Adrenal gland (tissue), 12 donors: ENCODE data around the gene CFAP299. TPM values are rescaled to one million over a fixed set of nuclear protein-coding genes. Genes with fewer than 3 reads are reported as not detected.

ENCODE experiments used
- DNase-seq, 7 donors: peaks; one replicate each; pipeline ENCODE4 v3.0.0-alpha.2; 2019 to 2020
- H3K27ac ChIP-seq, 5 donors: fragments of 200-600 bp; sonication (generic) in 4 of 5; 1 replicate in 3 of 5; 2 replicates in 2 of 5; pipeline versions ENCODE4 v1.5.1 to v1.8.0; 2016 to 2020; ENCODE audit warnings: mild to moderate bottlenecking in 1 of 5
- H3K27me3 ChIP-seq: fragments of 200-600 bp; 2 replicates; pipeline ENCODE4 v1.8.0; 2021
- H3K36me3 ChIP-seq, 2 donors: fragments of 200-600 bp; replicated peaks in 1 of 2; 1 replicate in 1 of 2; 2 replicates in 1 of 2; pipeline versions ENCODE4 v1.5.1 to v1.8.0; 2018 to 2022
- H3K4me1 ChIP-seq, 2 donors: fragments of 200-600 bp; replicated peaks in 1 of 2; 1 replicate in 1 of 2; 2 replicates in 1 of 2; pipeline versions ENCODE4 v1.5.1 to v1.8.0; 2018 to 2021
- H3K4me3 ChIP-seq, 4 donors: fragments of 200-600 bp; sonication (generic) in 3 of 4; one replicate each; pipeline ENCODE4 v1.5.1; 2016 to 2018
- H3K9me3 ChIP-seq, 3 donors: fragments of 200-600 bp; sonication (generic) in 1 of 3; replicated peaks in 1 of 3; 1 replicate in 2 of 3; 2 replicates in 1 of 3; pipeline versions ENCODE4 v1.5.1 to v1.8.0; 2016 to 2021
- POLR2A ChIP-seq, 2 donors: fragments of 450-650 bp; IDR thresholded peaks; one replicate each; pipeline ENCODE4 v1.6.1; 2017; ENCODE audit warnings: antibody characterized with exemption in 2 of 2, mild to moderate bottlenecking in 2 of 2, moderate library complexity in 1 of 2
- WGBS, 4 donors: extraction: QIAGEN DNeasy Blood & Tissue Kit in 2 of 4; methylation state at CpG; one replicate each; pipeline versions ENCODE4 v1.1.5 to v1.1.7; 2013 to 2017; 5-methylcytosine and 5-hydroxymethylcytosine counted together
- intact Hi-C, 2 donors: fragments of 100-400 bp; cut with DNase I; formaldehyde crosslinking; loops; one replicate each; pipeline versions ENCODE4 v1.14.1 to v1.15.0; 2022 to 2023
- polyA plus RNA-seq, 3 donors: library from polyadenylated mRNA; stranded (reverse); fragments of 200-250 nt in 2 of 3; fragments of 350-450 nt in 1 of 3; fragmentation: Illumina TruSeq in 1 of 3; extraction: RNeasy Lipid Tissue Mini Kit (QIAGEN cat#74804) in 1 of 3; gene quantifications; one replicate each; pipeline ENCODE4 v1.2.3, GENCODE V29; 2013 to 2014
- total RNA-seq, 9 donors: library from RNA; depleted of rRNA in 4 of 9; stranded (reverse); fragments of >200 nt in 4 of 9; fragments of 120-200 nt in 1 of 9; fragmentation: NEBNext Ultra II Directional in 1 of 9; extraction: Animal tissue kit (Norgen Biotek cat#: 25700) in 1 of 9; gene quantifications; one replicate each; pipeline versions ENCODE4 v1.1.0 to v1.2.4, GENCODE V29; 2013 to 2023
- TF ChIP-seq, protein P1 (sequence below), 6 experiments: fragments of 450-650 bp in 4 of 6; fragments of 200-600 bp in 2 of 6; sonication (generic) in 1 of 6; IDR thresholded peaks; 1 replicate in 5 of 6; 2 replicates in 1 of 6; pipeline versions ENCODE4 v1.5.1 to v1.8.0; 2016 to 2021; ENCODE audit warnings: antibody characterized with exemption in 6 of 6, mild to moderate bottlenecking in 2 of 6, moderate library complexity in 1 of 6
- donor health status: healthy with polysubstance abuse.
- donor health status: Bipolar disorder and iron deficiency.
- donor health status: DM: yes; HTN: yes; CAD: no.
- donor health status: DM: no; HTN: no; CAD: no.
- donor health status: DM: no; HTN: no; CAD: no.
- donor health status: DM: yes; HTN: yes; CAD: no.

Gene CFAP299
- total and polyA plus RNA-seq, 12 donors, result not detected

GRCh38 chr4:80475236-80475635, 139.7 kb downstream of the CFAP299 start:
- intact Hi-C loops, result no loop called here
- Histone ChIP-seq H3K4me3 (no peak overlapping the region), H3K9me3 (no peaks in the 10 kb centered on the region), H3K36me3 (no peaks in the 10 kb centered on the region), H3K4me1 (no peaks in the 10 kb centered on the region), H3K27ac (no peak overlapping the region), H3K27me3 (no peaks in the 10 kb centered on the region)
- WGBS, 4 donors, result 81 to 86% (median 84%) methylated on average over 2 of the region's 2 CpGs
- TF ChIP-seq, protein P1, sequence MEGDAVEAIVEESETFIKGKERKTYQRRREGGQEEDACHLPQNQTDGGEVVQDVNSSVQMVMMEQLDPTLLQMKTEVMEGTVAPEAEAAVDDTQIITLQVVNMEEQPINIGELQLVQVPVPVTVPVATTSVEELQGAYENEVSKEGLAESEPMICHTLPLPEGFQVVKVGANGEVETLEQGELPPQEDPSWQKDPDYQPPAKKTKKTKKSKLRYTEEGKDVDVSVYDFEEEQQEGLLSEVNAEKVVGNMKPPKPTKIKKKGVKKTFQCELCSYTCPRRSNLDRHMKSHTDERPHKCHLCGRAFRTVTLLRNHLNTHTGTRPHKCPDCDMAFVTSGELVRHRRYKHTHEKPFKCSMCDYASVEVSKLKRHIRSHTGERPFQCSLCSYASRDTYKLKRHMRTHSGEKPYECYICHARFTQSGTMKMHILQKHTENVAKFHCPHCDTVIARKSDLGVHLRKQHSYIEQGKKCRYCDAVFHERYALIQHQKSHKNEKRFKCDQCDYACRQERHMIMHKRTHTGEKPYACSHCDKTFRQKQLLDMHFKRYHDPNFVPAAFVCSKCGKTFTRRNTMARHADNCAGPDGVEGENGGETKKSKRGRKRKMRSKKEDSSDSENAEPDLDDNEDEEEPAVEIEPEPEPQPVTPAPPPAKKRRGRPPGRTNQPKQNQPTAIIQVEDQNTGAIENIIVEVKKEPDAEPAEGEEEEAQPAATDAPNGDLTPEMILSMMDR (IDR thresholded peaks at IDR 0.05), result no peak
- no peak for TF ChIP-seq POLR2A (IDR thresholded peaks at IDR 0.05)
- no peak for DNase-seq

- Histone ChIP-seq H3K27me3 (no peaks in the 10 kb centered on the region), H3K4me3 (no peak overlapping the region), H3K9me3 (no peaks in the 10 kb centered on the region), H3K36me3 (no peaks in the 10 kb centered on the region), H3K27ac (no peak overlapping the region), H3K4me1 (no peaks in the 10 kb centered on the region)
- DNase-seq, result no peak
- TF ChIP-seq, protein P1 (IDR thresholded peaks at IDR 0.05), result no peak
- TF ChIP-seq POLR2A (IDR thresholded peaks at IDR 0.05), result no peak
- intact Hi-C loops, result no loop called here
- WGBS, 4 donors, result 73 to 85% (median 79%) methylated on average over 3 of the region's 3 CpGs
Observed at GRCh38 chr4:80475798-80476197, 140.3 kb downstream of the CFAP299 start.

GRCh38 chr4:80484712-80485111, 149.2 kb downstream of the CFAP299 start:
- Histone ChIP-seq H3K27ac (no peak overlapping the region), H3K9me3 (no peaks in the 10 kb centered on the region), H3K4me1 (no peaks in the 10 kb centered on the region), H3K36me3 (no peaks in the 10 kb centered on the region), H3K4me3 (no peak overlapping the region), H3K27me3 (no peaks in the 10 kb centered on the region)
- 80 to 90% (median 86%) methylated on average over 2 of the region's 2 CpGs for WGBS, 4 donors
- no peak for TF ChIP-seq POLR2A (IDR thresholded peaks at IDR 0.05)
- TF ChIP-seq, protein P1 (IDR thresholded peaks at IDR 0.05), result no peak
- DNase-seq, result no peak
- intact Hi-C loops, result no loop called here

GRCh38 chr4:80486603-80487002, 151.1 kb downstream of the CFAP299 start:
- Histone ChIP-seq H3K9me3 (no peaks in the 10 kb centered on the region), H3K36me3 (no peaks in the 10 kb centered on the region), H3K27ac (no peak overlapping the region), H3K27me3 (no peaks in the 10 kb centered on the region), H3K4me3 (no peak overlapping the region), H3K4me1 (no peaks in the 10 kb centered on the region)
- DNase-seq, result no peak
- intact Hi-C loops, result no loop called here
- 53 to 63% (median 58%) methylated on average over 3 of the region's 3 CpGs for WGBS, 4 donors
- TF ChIP-seq, protein P1 (IDR thresholded peaks at IDR 0.05), result no peak
- no peak for TF ChIP-seq POLR2A (IDR thresholded peaks at IDR 0.05)
